HepG2 (cell line): ENCODE data around the gene OR52K1. TPM values are rescaled to one million over a fixed set of nuclear protein-coding genes. Genes with fewer than 3 reads are reported as not detected.

Experiments used
- ATAC-seq: fragments of 200-7000 bp; cut with Tn5 transposase; 3 replicates; pipeline ENCODE4 v1.9.1; 2020; ENCODE audit warnings: mild to moderate bottlenecking, moderate library complexity
- BruUV-seq: library from RNA; stranded (reverse); fragments of 400-500 nt; replicated peaks from 2 replicates; lab custom pipeline; 2021; lab: Mats Ljungman, UMichigan
- CTCF ChIA-PET: fragments of 300-600 bp; formaldehyde crosslinking; extraction: SDS; loops from one replicate; lab custom pipeline; 2021; ENCODE audit warnings: low total read pairs, inconsistent platforms, low intra/inter-chr PET ratio; lab: Yijun Ruan, JAX
- POLR2A ChIA-PET: fragments of 350-600 bp; sonication (Branson Sonifier 250); formaldehyde crosslinking; loops from one replicate; lab custom pipeline; 2020; ENCODE audit warnings: antibody characterized with exemption, inconsistent platforms; lab: Yijun Ruan, JAX
- DNase-seq: peaks from one replicate; pipeline ENCODE4 v3.0.0-alpha.2; 2015; ENCODE audit warnings: low spot score
- FAIRE-seq: peaks from 3 replicates; lab custom pipeline; 2011; peaks lifted over from hg19 to GRCh38; lab: Jason Lieb, UNC
- H2AFZ ChIP-seq: one replicate; pipeline ENCODE4 v1.6.1; 2011; ENCODE audit warnings: low read length, inconsistent platforms
- H3K27ac ChIP-seq: fragments of 300-600 bp; 3 replicates; pipeline ENCODE4 v1.8.0; 2011; ENCODE audit warnings: mixed run types, mild to moderate bottlenecking, mixed read lengths, low read length, inconsistent platforms; ENCODE audit not compliant: insufficient read depth; ENCODE audit errors: extremely low read length
- H3K27me3 ChIP-seq, 2 experiments: fragments of 200-600 bp in 1 of 2; 2 replicates in 1 of 2; 3 replicates in 1 of 2; pipeline versions ENCODE4 v1.6.0 to v1.8.0; 2011; ENCODE audit warnings: low read length in 2 of 2, mild to moderate bottlenecking in 2 of 2, moderate library complexity in 2 of 2, inconsistent platforms in 1 of 2; ENCODE audit not compliant: insufficient read depth in 2 of 2, control insufficient read depth in 1 of 2
- H3K36me3 ChIP-seq, 2 experiments: fragments of 200-600 bp in 1 of 2; replicated peaks in 1 of 2; 2 replicates in 1 of 2; 3 replicates in 1 of 2; pipeline versions ENCODE4 v1.5.1 to v1.8.0; 2011; ENCODE audit warnings: low read length in 2 of 2, inconsistent platforms in 1 of 2; ENCODE audit not compliant: insufficient read depth in 2 of 2, control insufficient read depth in 1 of 2
- H3K4me1 ChIP-seq: 2 replicates; pipeline ENCODE4 v1.5.1; 2012; ENCODE audit warnings: low read length, inconsistent platforms; ENCODE audit not compliant: insufficient read depth
- H3K4me2 ChIP-seq: 2 replicates; pipeline ENCODE4 v1.6.0; 2011; ENCODE audit warnings: low read depth, low read length, inconsistent platforms
- H3K4me3 ChIP-seq, 3 experiments: fragments of 200-600 bp in 1 of 3; sonication (generic), shearing (Covaris generic) in 1 of 3; replicated peaks in 1 of 3; 2 replicates each; pipeline ENCODE4 v1.5.1; 2011 to 2016; ENCODE audit warnings: low read length in 3 of 3, inconsistent platforms in 2 of 3, low read depth in 2 of 3, mild to moderate bottlenecking in 2 of 3, control low read depth in 1 of 3, mixed read lengths in 1 of 3; ENCODE audit not compliant: insufficient read depth in 1 of 3
- H3K79me2 ChIP-seq: one replicate; pipeline ENCODE4 v1.6.1; 2011; ENCODE audit warnings: low read length, inconsistent platforms; ENCODE audit not compliant: insufficient read depth
- H3K9ac ChIP-seq: 2 replicates; pipeline ENCODE4 v1.6.0; 2011; ENCODE audit warnings: mild to moderate bottlenecking, low read depth, low read length, inconsistent platforms; ENCODE audit not compliant: insufficient read depth
- H3K9me3 ChIP-seq: 2 replicates; pipeline ENCODE4 v1.5.1; 2012; ENCODE audit warnings: mild to moderate bottlenecking, low read length
- H4K20me1 ChIP-seq: 2 replicates; pipeline ENCODE4 v1.6.0; 2011; ENCODE audit warnings: inconsistent platforms, mild to moderate bottlenecking, low read length, moderate library complexity; ENCODE audit not compliant: insufficient read depth
- AKAP8 ChIP-seq: sonication (generic); formaldehyde crosslinking; IDR thresholded peaks from 2 replicates; pipeline ENCODE4 v1.5.1; 2020; ENCODE audit warnings: mild to moderate bottlenecking, missing genetic modification reagents
- ESRRA ChIP-seq: sonication (generic); formaldehyde crosslinking; IDR thresholded peaks from 2 replicates; pipeline ENCODE4 v1.5.1; 2020; ENCODE audit warnings: mild to moderate bottlenecking, low read depth, missing genetic modification reagents
- KLF15 ChIP-seq: sonication (generic); formaldehyde crosslinking; IDR thresholded peaks from 2 replicates; pipeline ENCODE4 v1.8.1; 2023; ENCODE audit warnings: borderline replicate concordance, mild to moderate bottlenecking, inconsistent platforms, missing genetic modification reagents, mixed read lengths
- KLF16 ChIP-seq, 2 experiments: sonication (generic) in 1 of 2; formaldehyde crosslinking in 1 of 2; IDR thresholded peaks; 2 replicates each; pipeline versions ENCODE4 v1.6.1 to v1.8.0; 2016 to 2023; ENCODE audit warnings: missing genetic modification reagents in 2 of 2, missing compliant biosample characterization in 1 of 2
- POGZ ChIP-seq: sonication (generic); formaldehyde crosslinking; IDR thresholded peaks from 2 replicates; pipeline ENCODE4 v1.4.0; 2020; ENCODE audit warnings: mild to moderate bottlenecking, missing genetic modification reagents
- RFXANK ChIP-seq: IDR thresholded peaks from 2 replicates; pipeline ENCODE4 v1.6.1; 2016
- RORA ChIP-seq: sonication (generic); formaldehyde crosslinking; IDR thresholded peaks from 2 replicates; pipeline ENCODE4 v1.5.0; 2020; ENCODE audit warnings: mild to moderate bottlenecking, missing genetic modification reagents, moderate library complexity
- SP4 ChIP-seq: sonication (generic); formaldehyde crosslinking; IDR thresholded peaks from 2 replicates; pipeline ENCODE4 v1.8.1; 2023; ENCODE audit warnings: mild to moderate bottlenecking, missing genetic modification reagents
- TOE1 ChIP-seq: sonication (generic); formaldehyde crosslinking; IDR thresholded peaks from 2 replicates; pipeline ENCODE4 v1.4.0; 2020; ENCODE audit warnings: mild to moderate bottlenecking, missing genetic modification reagents
- ZBTB20 ChIP-seq: sonication (generic); formaldehyde crosslinking; IDR thresholded peaks from 2 replicates; pipeline ENCODE4 v1.8.1; 2023; ENCODE audit warnings: missing genetic modification reagents, low read depth, mild to moderate bottlenecking, borderline replicate concordance
- ZBTB25 ChIP-seq: IDR thresholded peaks from 2 replicates; pipeline ENCODE4 v1.6.1; 2018; ENCODE audit warnings: missing genetic modification reagents
- ZBTB46 ChIP-seq: sonication (generic); formaldehyde crosslinking; IDR thresholded peaks from 2 replicates; pipeline ENCODE4 v1.4.0; 2020; ENCODE audit warnings: mild to moderate bottlenecking, missing genetic modification reagents, borderline replicate concordance
- ZNF362 ChIP-seq: sonication (generic); formaldehyde crosslinking; IDR thresholded peaks from 2 replicates; pipeline ENCODE4 v1.4.0; 2020; ENCODE audit warnings: missing genetic modification reagents, mild to moderate bottlenecking, borderline replicate concordance
- ZNF839 ChIP-seq: sonication (generic); formaldehyde crosslinking; IDR thresholded peaks from 2 replicates; pipeline ENCODE4 v1.4.0; 2020; ENCODE audit warnings: missing genetic modification reagents, mild to moderate bottlenecking, borderline replicate concordance
- ZSCAN12 ChIP-seq: sonication (generic); formaldehyde crosslinking; IDR thresholded peaks from 2 replicates; pipeline ENCODE4 v1.9.0; 2021; ENCODE audit warnings: mild to moderate bottlenecking, missing genetic modification reagents
- ZSCAN31 ChIP-seq: sonication (generic); formaldehyde crosslinking; IDR thresholded peaks from 2 replicates; pipeline ENCODE4 v1.5.0; 2020; ENCODE audit warnings: low read depth, mild to moderate bottlenecking, missing genetic modification reagents
- WGBS: methylation state at CpG from one replicate; pipeline ENCODE4 v1.1.6; 2017; ENCODE audit warnings: low lambda C conversion rate; 5-methylcytosine and 5-hydroxymethylcytosine counted together
- in situ Hi-C: cut with HindIII; loops from 2 replicates; pipeline ENCODE4 v1.10.0; 2017; ENCODE audit warnings: low pct_unique_long_range_greater_than_20kb; ENCODE audit not compliant: extremely low pct_ligation_motif_present
- intact Hi-C: fragments of 100-400 bp; cut with micrococcal nuclease; formaldehyde crosslinking; loops from one replicate; pipeline ENCODE4 v1.10.0; 2022; ENCODE audit not compliant: unreplicated experiment
- polyA plus RNA-seq, 8 experiments: library from polyadenylated mRNA; depleted of rRNA in 3 of 8; stranded (reverse) in 7 of 8; unstranded in 1 of 8; fragments of >200 nt; fragmentation: Illumina TruSeq in 4 of 8; extraction: Trizol in 4 of 8; gene quantifications; 2 replicates each; pipeline versions ENCODE4 v1.2.1 to v1.2.3, GENCODE V29; 2011 to 2016; ENCODE audit warnings: low read depth in 4 of 8, missing spikeins in 1 of 8, mixed read lengths in 1 of 8; ENCODE audit not compliant: insufficient read depth in 1 of 8
- total RNA-seq, 5 experiments: library from RNA; depleted of rRNA; stranded (reverse); fragments of >200 nt; fragmentation: Illumina TruSeq; extraction: Trizol; gene quantifications; 2 replicates each; pipeline ENCODE4 v1.2.3, GENCODE V29; 2016; ENCODE audit warnings: low read depth in 1 of 5
- TF ChIP-seq, protein P1 (sequence below): sonication (generic); formaldehyde crosslinking; IDR thresholded peaks from 2 replicates; pipeline ENCODE4 v1.4.0; 2020; ENCODE audit warnings: missing genetic modification reagents

Gene OR52K1
- total and polyA plus RNA-seq, 2 of the 13 experiments (the other 11 are each of a cell fraction or from before 2014, with no cell fraction given) = not detected

DNA sequence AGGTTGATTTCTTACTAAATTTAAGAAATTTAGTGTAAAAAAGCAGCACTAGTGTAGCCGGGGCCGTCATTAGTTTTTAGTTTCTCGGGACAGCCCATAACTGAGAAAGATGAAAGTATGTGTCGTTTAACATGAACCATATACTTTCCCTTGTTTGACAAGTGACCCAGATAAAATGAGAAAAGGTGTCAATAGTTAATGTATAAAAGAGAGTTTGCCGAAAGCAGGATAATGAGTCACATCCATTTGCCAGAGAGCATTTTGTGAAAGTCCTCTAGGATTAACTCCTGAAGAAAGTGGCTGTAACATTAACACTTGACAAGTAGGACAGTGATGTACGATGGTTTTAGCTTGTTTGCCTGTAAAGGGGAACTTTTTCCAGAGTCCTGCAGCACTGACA, 13.5 kb downstream of the OR52K1 start (continued):
- TF ChIP-seq ZSCAN31 (CRISPR knock-in tag) (no peak), AKAP8 (CRISPR knock-in tag) (no peak), RFXANK (no peak), POGZ (CRISPR knock-in tag) (no peak)

- WGBS = 19% methylated on average over 15 of the region's 15 CpGs
- H3K4me2 ChIP-seq = no peak overlapping the region
- H4K20me1 ChIP-seq = no peaks in the 10 kb centered on the region
- CTCF ChIA-PET = no interaction called here
- ATAC-seq (no peak), DNase-seq (no peak), FAIRE-seq (no peak)
- H3K4me3 ChIP-seq = no peak overlapping the region
- intact Hi-C loops (no loop called here), in situ Hi-C loops (no loop called here)
- H3K27me3 ChIP-seq = peaks cover 0 to 47% of the 10 kb centered on the region in 2 experiments; a peak in 4 of 5 replicates
- no peaks in the 10 kb centered on the region for H3K79me2 ChIP-seq
- POLR2A ChIA-PET = no interaction called here
- no peaks in the 10 kb centered on the region for H3K4me1 ChIP-seq
- no peaks in the 10 kb centered on the region for H3K9me3 ChIP-seq
- no TSS peak for BruUV-seq
- H3K9ac ChIP-seq = no peak overlapping the region
- H2AFZ ChIP-seq = no peak overlapping the region
- H3K27ac ChIP-seq = no peak overlapping the region
- H3K36me3 ChIP-seq = no peaks in the 10 kb centered on the region
- TF ChIP-seq KLF15 (CRISPR knock-in tag) (no peak), SP4 (CRISPR knock-in tag) (no peak), ZSCAN12 (CRISPR knock-in tag) (no peak), KLF16 (CRISPR knock-in tag; IDR thresholded peaks at IDR 0.05) (no peak), ZNF362 (CRISPR knock-in tag) (no peak), ESRRA (CRISPR knock-in tag) (no peak), RORA (no peak), ZNF839 (CRISPR knock-in tag) (no peak), TOE1 (CRISPR knock-in tag) (no peak), ZBTB46 (CRISPR knock-in tag) (no peak), ZBTB20 (CRISPR knock-in tag) (no peak), ZBTB25 (no peak)
- TF ChIP-seq, protein P1, sequence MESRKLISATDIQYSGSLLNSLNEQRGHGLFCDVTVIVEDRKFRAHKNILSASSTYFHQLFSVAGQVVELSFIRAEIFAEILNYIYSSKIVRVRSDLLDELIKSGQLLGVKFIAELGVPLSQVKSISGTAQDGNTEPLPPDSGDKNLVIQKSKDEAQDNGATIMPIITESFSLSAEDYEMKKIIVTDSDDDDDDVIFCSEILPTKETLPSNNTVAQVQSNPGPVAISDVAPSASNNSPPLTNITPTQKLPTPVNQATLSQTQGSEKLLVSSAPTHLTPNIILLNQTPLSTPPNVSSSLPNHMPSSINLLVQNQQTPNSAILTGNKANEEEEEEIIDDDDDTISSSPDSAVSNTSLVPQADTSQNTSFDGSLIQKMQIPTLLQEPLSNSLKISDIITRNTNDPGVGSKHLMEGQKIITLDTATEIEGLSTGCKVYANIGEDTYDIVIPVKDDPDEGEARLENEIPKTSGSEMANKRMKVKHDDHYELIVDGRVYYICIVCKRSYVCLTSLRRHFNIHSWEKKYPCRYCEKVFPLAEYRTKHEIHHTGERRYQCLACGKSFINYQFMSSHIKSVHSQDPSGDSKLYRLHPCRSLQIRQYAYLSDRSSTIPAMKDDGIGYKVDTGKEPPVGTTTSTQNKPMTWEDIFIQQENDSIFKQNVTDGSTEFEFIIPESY (CRISPR knock-in tag) = no peak
Observed at GRCh38 chr11:4496557-4497248, 14.3 kb downstream of the OR52K1 start.
